HEK293 (cell line): ENCODE measurements around the gene SEC14L6.

Experiments used
- CTCF ChIA-PET: fragments of 350-600 bp; formaldehyde crosslinking; extraction: SDS; loops from one replicate; lab custom pipeline; 2021; ENCODE audit warnings: antibody characterized with exemption; lab: Yijun Ruan, JAX
- POLR2A ChIA-PET: fragments of 300-600 bp; formaldehyde crosslinking; extraction: SDS; loops from one replicate; lab custom pipeline; 2020; ENCODE audit warnings: antibody characterized with exemption, inconsistent platforms; lab: Yijun Ruan, JAX
- H3K27ac ChIP-seq: fragments of 200-500 bp; sonication (Bioruptor generic); 2 replicates; pipeline ENCODE4 v1.5.1; 2014; ENCODE audit warnings: low read depth, low read length, control low read depth, inconsistent platforms; ENCODE audit errors: extremely low read depth
- H3K36me3 ChIP-seq, 2 experiments: fragments of 200-500 bp in 1 of 2; sonication (Bioruptor generic) in 1 of 2; 1 replicate in 1 of 2; 2 replicates in 1 of 2; pipeline ENCODE4 v1.5.1; 2014 to 2017; ENCODE audit warnings: inconsistent platforms in 2 of 2, low read length in 2 of 2; ENCODE audit not compliant: control insufficient read depth in 2 of 2, insufficient read depth in 1 of 2
- H3K4me1 ChIP-seq: fragments of 200-500 bp; sonication (Bioruptor generic); 2 replicates; pipeline ENCODE4 v1.5.1; 2014; ENCODE audit warnings: mild to moderate bottlenecking, low read length, inconsistent platforms; ENCODE audit not compliant: control insufficient read depth, insufficient read depth
- H3K4me3 ChIP-seq: 2 replicates; pipeline ENCODE4 v1.5.1; 2011; ENCODE audit warnings: low read depth, mild to moderate bottlenecking, control low read depth, low read length, moderate library complexity
- H3K9me3 ChIP-seq: fragments of 200-500 bp; sonication (Bioruptor generic); 2 replicates; pipeline ENCODE4 v1.5.1; 2014; ENCODE audit warnings: low read depth, low read length, inconsistent platforms; ENCODE audit not compliant: control insufficient read depth, insufficient read depth
- ELK4 ChIP-seq: IDR thresholded peaks from 2 replicates; pipeline ENCODE4 v1.6.1; 2011; ENCODE audit warnings: mild to moderate bottlenecking, low read depth, low read length, borderline replicate concordance
- GLI2 ChIP-seq: fragments of 450-650 bp; formaldehyde crosslinking; IDR thresholded peaks from 2 replicates; pipeline ENCODE4; 2017; ENCODE audit warnings: missing biosample characterization, missing genetic modification characterization, low read depth, borderline replicate concordance
- HOXC10 ChIP-seq: sonication (generic); formaldehyde crosslinking; IDR thresholded peaks from 2 replicates; pipeline ENCODE4 v1.8.1; 2023; ENCODE audit warnings: mild to moderate bottlenecking, missing genetic modification reagents
- MYNN ChIP-seq: fragments of 450-650 bp; formaldehyde crosslinking; IDR thresholded peaks from 2 replicates; pipeline ENCODE4 v1.5.1; 2016; ENCODE audit warnings: missing biosample characterization, missing genetic modification characterization, borderline replicate concordance
- SP3 ChIP-seq: fragments of 450-650 bp; formaldehyde crosslinking; IDR thresholded peaks from 2 replicates; pipeline ENCODE4 v1.5.1; 2016; ENCODE audit warnings: missing biosample characterization, missing genetic modification characterization
- ZBTB21 ChIP-seq: fragments of 450-650 bp; formaldehyde crosslinking; IDR thresholded peaks from 2 replicates; pipeline ENCODE4 v1.5.1; 2017; ENCODE audit warnings: missing biosample characterization, missing genetic modification characterization
- ZFHX2 ChIP-seq: fragments of 450-650 bp; formaldehyde crosslinking; conservative IDR thresholded peaks from 2 replicates; pipeline ENCODE4 v1.5.1; 2016; ENCODE audit warnings: missing biosample characterization, missing genetic modification characterization
- ZNF146 ChIP-seq: fragments of 450-650 bp; formaldehyde crosslinking; IDR thresholded peaks from 2 replicates; pipeline ENCODE4 v1.5.1; 2016; ENCODE audit warnings: missing biosample characterization, missing genetic modification characterization
- ZNF169 ChIP-seq: fragments of 450-650 bp; formaldehyde crosslinking; IDR thresholded peaks from 2 replicates; pipeline ENCODE4 v1.5.1; 2016; ENCODE audit warnings: missing biosample characterization, missing genetic modification characterization
- ZNF174 ChIP-seq: fragments of 450-650 bp; formaldehyde crosslinking; IDR thresholded peaks from 2 replicates; pipeline ENCODE4 v1.5.0; 2017; ENCODE audit warnings: missing biosample characterization, mild to moderate bottlenecking, missing genetic modification characterization
- ZNF175 ChIP-seq: fragments of 450-650 bp; formaldehyde crosslinking; IDR thresholded peaks from 2 replicates; pipeline ENCODE4 v1.5.1; 2016; ENCODE audit warnings: missing biosample characterization, missing genetic modification characterization
- ZNF248 ChIP-seq: fragments of 450-650 bp; formaldehyde crosslinking; IDR thresholded peaks from 2 replicates; pipeline ENCODE4 v1.5.1; 2017; ENCODE audit warnings: missing biosample characterization, missing genetic modification characterization
- ZNF280C ChIP-seq: fragments of 450-650 bp; formaldehyde crosslinking; IDR thresholded peaks from 2 replicates; pipeline ENCODE4 v1.5.1; 2016; ENCODE audit warnings: missing biosample characterization, missing genetic modification characterization
- ZNF302 ChIP-seq: fragments of 450-650 bp; formaldehyde crosslinking; IDR thresholded peaks from 2 replicates; pipeline ENCODE4 v1.5.1; 2016; ENCODE audit warnings: missing biosample characterization, missing genetic modification characterization, low read depth
- ZNF324 ChIP-seq: fragments of 450-650 bp; formaldehyde crosslinking; IDR thresholded peaks from 2 replicates; pipeline ENCODE4 v1.5.1; 2016; ENCODE audit warnings: missing biosample characterization, missing genetic modification characterization
- ZNF341 ChIP-seq: fragments of 450-650 bp; formaldehyde crosslinking; IDR thresholded peaks from 2 replicates; pipeline ENCODE4; 2016; ENCODE audit warnings: low read depth, missing biosample characterization, missing genetic modification characterization
- ZNF398 ChIP-seq: fragments of 450-650 bp; formaldehyde crosslinking; IDR thresholded peaks from 2 replicates; pipeline ENCODE4 v1.5.1; 2017; ENCODE audit warnings: missing biosample characterization, missing genetic modification characterization
- ZNF518A ChIP-seq: fragments of 450-650 bp; formaldehyde crosslinking; conservative IDR thresholded peaks from 2 replicates; pipeline ENCODE4 v1.5.1; 2016; ENCODE audit warnings: low read depth, missing biosample characterization, missing genetic modification characterization
- ZNF544 ChIP-seq: fragments of 450-650 bp; formaldehyde crosslinking; IDR thresholded peaks from 2 replicates; pipeline ENCODE4 v1.5.0; 2017; ENCODE audit warnings: missing biosample characterization, missing genetic modification characterization
- ZNF600 ChIP-seq: fragments of 450-650 bp; formaldehyde crosslinking; IDR thresholded peaks from 2 replicates; pipeline ENCODE4 v1.5.1; 2016; ENCODE audit warnings: missing biosample characterization, missing genetic modification characterization
- ZNF704 ChIP-seq: fragments of 450-650 bp; formaldehyde crosslinking; IDR thresholded peaks from 2 replicates; pipeline ENCODE4 v1.5.1; 2016; ENCODE audit warnings: missing biosample characterization, missing genetic modification characterization
- ZNF785 ChIP-seq: fragments of 450-650 bp; formaldehyde crosslinking; IDR thresholded peaks from 2 replicates; pipeline ENCODE4 v1.5.1; 2016; ENCODE audit warnings: missing biosample characterization, missing genetic modification characterization
- ZSCAN23 ChIP-seq: fragments of 450-650 bp; formaldehyde crosslinking; IDR thresholded peaks from 2 replicates; pipeline ENCODE4 v1.5.1; 2016; ENCODE audit warnings: missing biosample characterization, missing genetic modification characterization
- ZSCAN5A ChIP-seq: fragments of 450-650 bp; formaldehyde crosslinking; IDR thresholded peaks from 2 replicates; pipeline ENCODE4 v1.5.1; 2016; ENCODE audit warnings: missing biosample characterization, missing genetic modification characterization
- ZXDB ChIP-seq: fragments of 450-650 bp; formaldehyde crosslinking; IDR thresholded peaks from 2 replicates; pipeline ENCODE4 v1.5.1; 2016; ENCODE audit warnings: missing biosample characterization, missing genetic modification characterization

SEC14L6 gene

GRCh38 chr22:30591588-30592359 is 45.2 kb upstream of the SEC14L6 start, which contains the start of gene PES1:
TSS of gene PES1 (minus strand) at chr22:30591910. CDS start at chr22:30591833, 77 bp downstream.
- POLR2A ChIA-PET, result interaction anchor here (0.6 to 1.4 kb wide), 7 partner anchors 17 to 377 kb away, joined by 3 to 7 read pairs (median 4); partner anchors contain the start of genes GAL3ST1, MORC2, SEC14L2 and SLC35E4
- Histone ChIP-seq H3K27ac (peak within 1 kb of the TSS; percentile 80), H3K36me3 (peaks cover 13 to 34% of the 10 kb centered on the region in 2 experiments), H3K9me3 (no peaks in the 10 kb centered on the region), H3K4me1 (peaks cover 8% of the 10 kb centered on the region; the same call in 1 of the 2 replicates), H3K4me3 (peak within 1 kb of the TSS; percentile 79)
- CTCF ChIA-PET, result interaction anchor here (0.6 to 1.4 kb wide), 6 partner anchors 10 to 640 kb away, joined by 3 to 12 read pairs (median 4); no protein-coding TSS in a partner anchor
- no peak for TF ChIP-seq ZNF302 (tag by site-specific recombination)
- TF ChIP-seq ZSCAN23 (tag by site-specific recombination), result no peak
- TF ChIP-seq ZNF169 (tag by site-specific recombination), result no peak
- no peak for TF ChIP-seq ZNF146
- TF ChIP-seq HOXC10, result no peak
- TF ChIP-seq SP3 (tag by site-specific recombination), result peak; percentile 88
- peak; percentile 46; the same call in 1 of the 2 replicates for TF ChIP-seq ZNF341
- no peak for TF ChIP-seq ZNF398
- TF ChIP-seq ZBTB21 (tag by site-specific recombination), result peak; percentile 88
- TF ChIP-seq ZNF600 (tag by site-specific recombination), result no peak
- TF ChIP-seq MYNN (tag by site-specific recombination), result peak; percentile 100
- no peak for TF ChIP-seq ZNF704
- TF ChIP-seq GLI2 (tag by site-specific recombination), result no peak
- TF ChIP-seq ZNF324, result peak; percentile 95
- TF ChIP-seq ZFHX2, result peak; percentile 87
- TF ChIP-seq ELK4, result no peak
- TF ChIP-seq ZNF518A (tag by site-specific recombination), result peak; percentile 76
- no peak for TF ChIP-seq ZNF248 (tag by site-specific recombination)
- TF ChIP-seq ZNF544, result no peak
- TF ChIP-seq ZNF280C (tag by site-specific recombination), result no peak
- TF ChIP-seq ZNF175 (tag by site-specific recombination), result no peak
- TF ChIP-seq ZNF174 (tag by site-specific recombination), result no peak
- TF ChIP-seq ZSCAN5A, result no peak
- peak; percentile 93 for TF ChIP-seq ZXDB (tag by site-specific recombination)
- no peak for TF ChIP-seq ZNF785 (tag by site-specific recombination)
